HUES48 (cell line): ENCODE data around the gene OR4E2.

Source experiments
- H3K27ac ChIP-seq: one replicate; pipeline ENCODE4 v1.7.0; 2013; ENCODE audit warnings: low read depth, low read length, inconsistent platforms
- H3K27me3 ChIP-seq: 2 replicates; pipeline ENCODE4 v1.6.1; 2013; ENCODE audit warnings: mild to moderate bottlenecking, low read length; ENCODE audit not compliant: control insufficient read depth, insufficient read depth
- H3K36me3 ChIP-seq: 2 replicates; pipeline ENCODE4 v1.6.1; 2013; ENCODE audit warnings: low read length; ENCODE audit not compliant: control insufficient read depth, insufficient read depth
- H3K4me1 ChIP-seq: 2 replicates; pipeline ENCODE4 v1.6.1; 2013; ENCODE audit warnings: mild to moderate bottlenecking, low read length; ENCODE audit not compliant: control insufficient read depth, insufficient read depth
- H3K4me3 ChIP-seq: 2 replicates; pipeline ENCODE4 v1.5.1; 2013; ENCODE audit warnings: mild to moderate bottlenecking, low read depth, low read length
- H3K9ac ChIP-seq: 2 replicates; pipeline ENCODE4 v1.6.1; 2013; ENCODE audit warnings: mild to moderate bottlenecking, low read depth, low read length, moderate library complexity
- H3K9me3 ChIP-seq: 2 replicates; pipeline ENCODE4 v1.6.1; 2013; ENCODE audit warnings: low read length; ENCODE audit not compliant: control insufficient read depth, insufficient read depth

OR4E2 gene

DNA sequence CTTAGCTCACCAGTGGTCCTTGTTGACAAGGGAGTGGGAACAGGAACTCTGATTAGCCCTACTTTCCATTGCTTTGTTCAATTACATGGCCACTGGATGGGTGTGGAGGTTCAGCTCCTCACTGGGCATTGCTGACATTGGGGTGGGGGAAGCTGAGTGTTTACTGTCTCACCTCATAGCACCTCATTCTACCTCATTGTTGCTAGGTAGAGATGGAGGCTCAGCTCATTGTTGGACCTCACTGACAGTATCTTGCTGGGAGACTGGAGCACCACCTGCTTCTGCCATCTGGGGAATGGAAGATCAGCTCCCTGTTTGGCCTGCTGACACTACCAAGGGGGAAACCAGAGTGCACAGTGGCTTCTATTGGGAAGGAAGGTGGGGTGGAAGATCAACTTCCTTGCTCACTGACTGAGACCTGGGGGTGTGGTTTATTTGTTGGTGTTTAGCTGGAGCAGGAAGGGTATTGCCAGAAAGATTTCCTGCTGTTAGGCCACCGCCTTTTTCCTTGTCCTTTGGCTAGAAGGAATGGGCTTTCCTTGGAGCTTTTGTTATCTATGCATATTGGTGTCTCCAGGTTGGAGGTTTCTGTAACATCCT is 1.3 kb upstream of the OR4E2 start:
- Histone ChIP-seq H3K4me1 (peaks cover 6% of the 10 kb centered on the region), H3K27me3 (no peaks in the 10 kb centered on the region), H3K9me3 (no peaks in the 10 kb centered on the region), H3K27ac (no peak overlapping the region), H3K9ac (no peak overlapping the region), H3K36me3 (no peaks in the 10 kb centered on the region), H3K4me3 (no peak overlapping the region)

DNA sequence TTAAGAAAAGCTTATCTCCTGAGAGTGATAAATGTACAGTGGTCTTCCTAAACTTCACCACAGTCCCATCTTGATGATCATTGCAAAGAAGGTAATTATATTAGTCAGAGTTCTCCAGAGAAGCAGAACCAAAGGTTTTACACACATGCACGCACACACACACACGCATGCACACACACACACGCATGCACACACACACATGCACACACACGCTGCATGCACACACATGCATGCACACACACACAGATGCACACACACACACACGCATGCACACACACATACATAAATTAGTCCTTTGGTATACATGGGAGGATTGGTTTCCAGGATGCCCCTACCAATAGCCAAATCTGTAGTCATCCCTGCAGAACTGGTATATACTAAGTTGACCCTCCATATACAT is 580 bp downstream of the OR4E2 start:
- no peak overlapping the region for H3K27ac ChIP-seq
- no peaks in the 10 kb centered on the region for H3K9me3 ChIP-seq
- H3K4me3 ChIP-seq, result no peak overlapping the region
- peaks cover 6% of the 10 kb centered on the region for H3K4me1 ChIP-seq
- no peaks in the 10 kb centered on the region for H3K27me3 ChIP-seq
- H3K36me3 ChIP-seq, result no peaks in the 10 kb centered on the region
- no peak overlapping the region for H3K9ac ChIP-seq

GRCh38 chr14:21656980-21657379 is 3.3 kb downstream of the OR4E2 start:
- no peak overlapping the region for H3K27ac ChIP-seq
- H3K4me1 ChIP-seq, result peaks cover 6% of the 10 kb centered on the region
- no peak overlapping the region for H3K4me3 ChIP-seq
- H3K9ac ChIP-seq, result no peak overlapping the region
- H3K27me3 ChIP-seq, result no peaks in the 10 kb centered on the region
- no peaks in the 10 kb centered on the region for H3K9me3 ChIP-seq
- H3K36me3 ChIP-seq, result no peaks in the 10 kb centered on the region

DNA sequence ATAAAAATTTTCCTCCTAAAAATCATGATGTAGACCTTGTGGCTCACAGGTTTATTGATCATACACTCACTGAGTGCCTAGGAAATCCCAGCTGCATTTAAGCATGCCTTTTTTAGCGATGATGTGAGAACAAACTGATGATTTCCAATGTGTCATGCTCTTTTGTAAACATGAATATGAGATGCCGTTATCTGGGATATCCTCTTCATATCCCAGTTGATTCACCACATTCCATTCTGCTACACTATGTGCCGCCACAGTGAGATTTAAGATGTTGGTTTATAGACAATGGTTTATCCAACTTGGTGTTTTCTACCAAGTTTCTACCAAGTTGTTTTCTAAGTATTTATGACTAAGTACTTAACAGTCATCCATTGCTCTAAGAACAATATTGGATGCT is 14.7 kb downstream of the OR4E2 start:
- Histone ChIP-seq H3K4me1 (no peaks in the 10 kb centered on the region), H3K9me3 (no peaks in the 10 kb centered on the region), H3K27ac (no peak overlapping the region), H3K9ac (no peak overlapping the region), H3K4me3 (no peak overlapping the region), H3K27me3 (no peaks in the 10 kb centered on the region), H3K36me3 (no peaks in the 10 kb centered on the region)

DNA sequence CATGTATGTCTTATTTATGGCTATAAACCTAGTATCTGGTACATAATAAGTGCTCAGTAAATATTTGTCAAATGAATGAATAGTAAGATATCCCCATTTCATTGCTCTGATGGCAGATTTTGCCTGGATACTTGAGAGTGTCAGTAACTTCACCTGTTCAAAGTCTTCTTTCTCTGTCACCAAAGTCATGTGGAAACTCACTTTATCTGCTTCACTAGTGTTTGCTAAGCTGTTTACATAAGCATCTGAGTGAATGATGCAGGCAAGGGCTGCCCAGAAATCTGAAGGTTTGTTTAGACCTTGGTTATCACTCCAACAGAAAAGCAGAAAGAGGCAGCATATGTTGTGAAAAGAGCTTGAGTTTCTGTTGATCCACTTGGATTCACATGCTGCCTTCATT is 15.6 kb downstream of the OR4E2 start:
- no peak overlapping the region for H3K27ac ChIP-seq
- no peaks in the 10 kb centered on the region for H3K27me3 ChIP-seq
- no peaks in the 10 kb centered on the region for H3K4me1 ChIP-seq
- H3K9me3 ChIP-seq, result no peaks in the 10 kb centered on the region
- no peaks in the 10 kb centered on the region for H3K36me3 ChIP-seq
- H3K4me3 ChIP-seq, result no peak overlapping the region
- H3K9ac ChIP-seq, result no peak overlapping the region

DNA sequence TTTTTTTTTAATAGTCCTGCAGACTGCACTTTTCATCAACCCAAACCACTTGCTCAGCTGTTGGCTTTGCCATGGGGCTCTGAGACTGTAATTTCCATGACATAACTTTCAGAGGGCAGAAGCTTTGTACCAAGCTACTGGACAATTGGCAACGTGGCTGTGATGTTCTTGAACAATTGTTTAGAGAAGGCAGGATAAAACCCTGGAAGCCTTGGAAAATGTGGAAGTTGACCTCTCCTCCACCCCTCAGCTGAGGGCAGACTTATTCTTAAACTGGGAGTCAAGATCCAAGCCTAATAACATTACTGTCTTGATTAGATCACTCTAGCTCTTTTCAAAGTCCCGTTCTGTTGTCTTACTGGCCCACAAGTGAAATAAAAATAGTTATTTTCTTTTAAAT is 17.7 kb downstream of the OR4E2 start:
- Histone ChIP-seq H3K36me3 (no peaks in the 10 kb centered on the region), H3K27ac (no peak overlapping the region), H3K9ac (no peak overlapping the region), H3K27me3 (no peaks in the 10 kb centered on the region), H3K4me3 (no peak overlapping the region), H3K9me3 (no peaks in the 10 kb centered on the region), H3K4me1 (no peaks in the 10 kb centered on the region)

DNA sequence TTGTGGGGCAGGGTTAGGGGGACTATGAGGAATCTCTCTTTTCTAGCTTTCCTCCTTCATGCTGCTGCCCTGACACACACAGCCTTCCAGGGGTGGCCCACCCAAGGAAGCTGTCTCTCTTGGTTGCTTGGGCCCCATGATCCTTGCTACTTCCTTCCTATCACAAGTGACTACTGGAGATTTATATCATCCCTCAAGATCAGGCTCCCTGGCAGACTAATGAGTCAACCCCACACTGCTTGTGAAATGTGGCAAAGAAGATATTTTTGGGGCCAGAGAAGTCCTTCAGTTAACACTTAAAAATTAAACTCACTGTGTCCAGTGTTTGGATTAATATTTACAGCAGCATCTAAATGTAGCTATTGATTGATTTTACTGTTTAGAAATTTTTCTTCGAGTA is 18.5 kb downstream of the OR4E2 start:
- Histone ChIP-seq H3K27me3 (no peaks in the 10 kb centered on the region), H3K9me3 (no peaks in the 10 kb centered on the region), H3K27ac (no peak overlapping the region), H3K4me3 (no peak overlapping the region), H3K9ac (no peak overlapping the region), H3K4me1 (no peaks in the 10 kb centered on the region), H3K36me3 (no peaks in the 10 kb centered on the region)

GRCh38 chr14:21673718-21674117 is 20.1 kb downstream of the OR4E2 start, which contains the start of gene OR4E1:
Gene OR4E1, minus strand, starts transcription at chr14:21673818. Its CDS starts 2,883 bp downstream, at chr14:21670935.
- no peaks in the 10 kb centered on the region for H3K27me3 ChIP-seq
- H3K9ac ChIP-seq, result no peak within 1 kb of the TSS

GRCh38 chr14:21675566-21675965 is 21.9 kb downstream of the OR4E2 start:
- Histone ChIP-seq H3K27ac (no peak overlapping the region), H3K4me3 (no peak overlapping the region), H3K9me3 (no peaks in the 10 kb centered on the region), H3K27me3 (no peaks in the 10 kb centered on the region), H3K4me1 (no peaks in the 10 kb centered on the region), H3K9ac (no peak overlapping the region), H3K36me3 (no peaks in the 10 kb centered on the region)

More at GRCh38 chr14:21673718-21674117, 20.1 kb downstream of the OR4E2 start, which contains the start of gene OR4E1:
- Histone ChIP-seq H3K4me3 (no peak within 1 kb of the TSS), H3K36me3 (no peaks in the 10 kb centered on the region), H3K9me3 (no peaks in the 10 kb centered on the region), H3K27ac (no peak within 1 kb of the TSS), H3K4me1 (no peaks in the 10 kb centered on the region)

DNA sequence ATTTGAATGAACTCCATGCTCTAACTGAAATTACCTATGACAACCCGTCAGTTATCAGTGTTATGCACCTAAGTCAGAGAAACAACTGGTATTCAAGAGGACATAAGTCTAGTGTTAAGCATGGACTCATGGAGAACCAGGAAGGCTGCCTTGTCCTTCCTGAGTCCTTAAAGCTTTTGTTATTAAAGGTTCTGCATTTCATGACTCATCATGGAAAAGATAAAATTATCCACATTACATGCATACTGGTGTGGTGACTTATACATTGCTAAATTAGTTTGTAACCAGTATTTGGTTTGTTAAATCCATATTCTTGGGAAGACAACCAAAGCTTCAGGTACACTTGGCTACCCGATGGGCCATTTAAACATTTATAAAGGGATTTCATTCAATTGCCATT is 26.4 kb downstream of the OR4E2 start:
- H3K36me3 ChIP-seq, result no peaks in the 10 kb centered on the region
- H3K4me3 ChIP-seq, result no peak overlapping the region
- no peak overlapping the region for H3K27ac ChIP-seq
- H3K9me3 ChIP-seq, result no peaks in the 10 kb centered on the region
- H3K9ac ChIP-seq, result no peak overlapping the region
- H3K27me3 ChIP-seq, result no peaks in the 10 kb centered on the region
- no peaks in the 10 kb centered on the region for H3K4me1 ChIP-seq

- no peak overlapping the region for H3K4me3 ChIP-seq
- no peaks in the 10 kb centered on the region for H3K36me3 ChIP-seq
- H3K4me1 ChIP-seq, result no peaks in the 10 kb centered on the region
- no peaks in the 10 kb centered on the region for H3K27me3 ChIP-seq
- no peak overlapping the region for H3K27ac ChIP-seq
- no peak overlapping the region for H3K9ac ChIP-seq
- H3K9me3 ChIP-seq, result no peaks in the 10 kb centered on the region
Observed at GRCh38 chr14:21686468-21686867, 32.8 kb downstream of the OR4E2 start.
